ENCODE data around the gene SLITRK3.
"Not testable (repeated sequence)": the region's sequence is repeated elsewhere in the genome, so short reads cannot be mapped to it uniquely, and the experiment has no call there.

The SLITRK3 gene

GRCh38 chr3:165162883-165163282 is 33.3 kb downstream of the SLITRK3 start:
- TF ChIP-seq CTCF (IDR thresholded peaks at IDR 0.05; ENCODE audit: low read length, missing control alignments) = no peak
- no peak for DNase-seq (ENCODE audit: low read depth)
- no peak overlapping the region for H3K4me3 ChIP-seq (replicated peaks; ENCODE audit: low read depth, low read length)

- DNase-seq (ENCODE audit: low read depth) = peak; percentile 25
- no peak overlapping the region for H3K4me3 ChIP-seq (replicated peaks; ENCODE audit: low read depth, low read length)
- no peak for TF ChIP-seq CTCF (IDR thresholded peaks at IDR 0.05; ENCODE audit: low read length, missing control alignments)
These were observed 36.3 kb downstream of the SLITRK3 start for GRCh38 chr3:165159760-165160421.

GRCh38 chr3:165158011-165158410 is 38.2 kb downstream of the SLITRK3 start:
- H3K4me3 ChIP-seq (replicated peaks; ENCODE audit: low read depth, low read length) = no peak overlapping the region
- DNase-seq (ENCODE audit: low read depth) = no peak
- no peak for TF ChIP-seq CTCF (IDR thresholded peaks at IDR 0.05; ENCODE audit: low read length, missing control alignments)

GRCh38 chr3:165156757-165157420 is 39.3 kb downstream of the SLITRK3 start:
- H3K4me3 ChIP-seq (replicated peaks; ENCODE audit: low read depth, low read length) = no peak overlapping the region
- no peak for DNase-seq (ENCODE audit: low read depth)
- no peak for TF ChIP-seq CTCF (IDR thresholded peaks at IDR 0.05; ENCODE audit: low read length, missing control alignments)

- no peak for DNase-seq (ENCODE audit: low read depth)
- TF ChIP-seq CTCF (IDR thresholded peaks at IDR 0.05; ENCODE audit: low read length, missing control alignments) = no peak
- no peak overlapping the region for H3K4me3 ChIP-seq (replicated peaks; ENCODE audit: low read depth, low read length)
These were observed 47.2 kb downstream of the SLITRK3 start for GRCh38 chr3:165148876-165149441.

- no peak overlapping the region for H3K4me3 ChIP-seq (replicated peaks; ENCODE audit: low read depth, low read length)
- DNase-seq (ENCODE audit: low read depth) = no peak
- no peak for TF ChIP-seq CTCF (IDR thresholded peaks at IDR 0.05; ENCODE audit: low read length, missing control alignments)
These were observed 51.9 kb downstream of the SLITRK3 start for GRCh38 chr3:165144271-165144670.

GRCh38 chr3:165139918-165140317 is 56.3 kb downstream of the SLITRK3 start:
- DNase-seq (ENCODE audit: low read depth) = not testable (repeated sequence)

More at GRCh38 chr3:165139918-165140317, 56.3 kb downstream of the SLITRK3 start:
- not testable (repeated sequence) for H3K4me3 ChIP-seq (replicated peaks; ENCODE audit: low read depth, low read length)
